ENCODE results near the gene HIGD1A.
A peak's percentile ranks its signal among the peaks of the same experiment; 100 is the strongest.
"Not testable (repeated sequence)": the region's sequence is repeated elsewhere in the genome, so short reads cannot be mapped to it uniquely, and the experiment has no call there.

HIGD1A gene

GRCh38 chr3:42827654-42828053 is 23.4 kb upstream of the HIGD1A start:
- DNase-seq = no peak

- no peak for DNase-seq
Measured at GRCh38 chr3:42827023-42827422, 22.7 kb upstream of the HIGD1A start.

GRCh38 chr3:42826141-42826540 is 21.9 kb upstream of the HIGD1A start:
- no peak for DNase-seq

- DNase-seq = no peak
Measured at GRCh38 chr3:42823351-42823750, 19.1 kb upstream of the HIGD1A start.

- DNase-seq = no peak
Measured at GRCh38 chr3:42822828-42823227, 18.5 kb upstream of the HIGD1A start.

GRCh38 chr3:42820746-42821051 is 16.4 kb upstream of the HIGD1A start:
- DNase-seq = no peak

GRCh38 chr3:42819351-42819965 is 15.2 kb upstream of the HIGD1A start:
- DNase-seq = no peak

GRCh38 chr3:42815826-42816225 is 11.5 kb upstream of the HIGD1A start:
- peak; percentile 17 to 24 for DNase-seq

GRCh38 chr3:42814914-42815507 is 10.7 kb upstream of the HIGD1A start:
- DNase-seq = no peak

- DNase-seq = no peak
Measured at GRCh38 chr3:42814246-42814645, 10.0 kb upstream of the HIGD1A start.

GRCh38 chr3:42811118-42811883 is 7.0 kb upstream of the HIGD1A start:
- DNase-seq = peak in 1 of 2 experiments; percentile 11

- DNase-seq = not testable (repeated sequence)
Measured at GRCh38 chr3:42810706-42811105, 6.4 kb upstream of the HIGD1A start.

GRCh38 chr3:42809202-42809601 is 4.9 kb upstream of the HIGD1A start, which contains the start of gene ACKR2:
ACKR2 (plus strand) TSS chr3:42809445; CDS start chr3:42864503, 55,058 bp downstream.
- no peak for DNase-seq

- no peak for DNase-seq
Measured at GRCh38 chr3:42807929-42808328, 3.6 kb upstream of the HIGD1A start.

- no peak for DNase-seq
Measured at GRCh38 chr3:42805141-42805821, 991 bp upstream of the HIGD1A start.

GRCh38 chr3:42804831-42805132 is 492 bp upstream of the HIGD1A start:
- DNase-seq = no peak

- DNase-seq = peak; percentile 20 to 39
Measured at GRCh38 chr3:42803414-42804105, 730 bp downstream of the HIGD1A start.

- peak in 1 of 2 experiments; percentile 45 for DNase-seq
Measured at GRCh38 chr3:42802876-42803413, 1.3 kb downstream of the HIGD1A start.

- no peak for DNase-seq
Measured at GRCh38 chr3:42801784-42802183, 2.5 kb downstream of the HIGD1A start.

GRCh38 chr3:42801048-42801620 is 3.2 kb downstream of the HIGD1A start:
- no peak for DNase-seq

GRCh38 chr3:42800251-42800650 is 4.0 kb downstream of the HIGD1A start:
- peak in 1 of 2 experiments; percentile 21 for DNase-seq

GRCh38 chr3:42799376-42799775 is 4.9 kb downstream of the HIGD1A start:
- no peak for DNase-seq

Data from AML-193 (cell line).